HG03066 (cell line): ENCODE measurements around the gene ZNF71.

Experiments used
- ATAC-seq: cut with Tn5 transposase; IDR thresholded peaks from one replicate; pipeline ENCODE4 v1.9.1; 2021; ENCODE audit warnings: low read depth; ENCODE audit not compliant: unreplicated experiment

The ZNF71 gene

DNA sequence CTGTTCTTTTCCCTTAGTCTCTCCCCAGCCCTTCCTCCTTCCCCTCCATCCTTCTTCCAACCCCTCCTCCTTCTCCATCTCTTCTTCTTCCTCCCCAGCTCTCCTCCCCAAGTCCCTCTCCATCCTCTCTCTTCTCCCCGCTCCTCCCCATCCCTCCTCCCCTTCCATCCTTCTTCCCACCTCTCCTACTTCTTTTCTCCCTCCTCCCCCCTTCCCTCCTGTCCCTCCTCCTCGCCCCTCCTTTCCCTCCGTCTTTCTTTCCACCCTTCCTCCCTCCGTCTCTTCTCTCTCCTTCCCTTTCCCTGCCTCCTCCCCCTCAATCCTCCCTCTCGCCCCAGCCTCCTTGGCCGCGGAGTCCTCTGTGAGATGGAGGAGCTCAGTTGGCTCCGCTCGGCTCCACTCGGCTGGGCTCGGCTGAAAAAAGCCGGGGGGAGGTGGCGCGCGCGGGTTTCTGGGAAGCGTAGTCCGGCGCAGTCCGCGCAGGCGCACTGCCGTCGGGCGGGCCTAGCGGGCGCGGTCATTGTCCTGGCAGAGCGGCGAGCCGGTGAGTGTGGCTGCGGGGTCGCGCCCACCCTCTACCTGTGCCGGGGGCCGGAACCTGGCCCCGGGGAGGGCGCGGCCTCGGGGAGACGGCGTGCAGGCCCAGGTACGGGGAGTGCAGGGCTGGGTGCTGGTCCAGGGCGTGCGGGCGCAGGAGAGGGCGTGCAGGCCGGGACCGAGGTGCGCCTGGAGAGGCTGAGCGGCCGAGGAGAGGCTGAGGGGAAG lies at the start of gene ZNF71:
Gene ZNF71, plus strand, starts transcription at position 520 of the 765 bp plus-strand sequence. CDS start 6,257 bp downstream, outside the sequence.
- peak; percentile 83 for ATAC-seq

DNA sequence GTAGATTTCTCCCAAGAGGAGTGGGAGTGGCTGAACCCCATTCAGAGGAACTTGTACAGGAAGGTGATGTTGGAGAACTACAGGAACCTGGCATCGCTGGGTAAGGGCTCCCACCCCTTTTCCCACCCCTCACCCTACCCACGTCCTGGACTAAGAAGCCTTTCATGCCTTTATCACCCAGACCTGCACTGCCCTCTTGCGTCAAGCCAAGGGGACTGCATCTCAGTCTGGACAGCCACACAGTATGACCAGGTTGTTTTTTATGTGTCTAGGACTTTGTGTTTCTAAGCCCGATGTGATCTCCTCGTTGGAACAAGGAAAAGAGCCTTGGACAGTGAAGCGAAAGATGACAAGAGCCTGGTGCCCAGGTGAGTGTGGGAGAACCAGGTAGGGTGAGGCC lies 47.6 kb upstream of the ZNF71 start:
- no peak for ATAC-seq

GRCh38 chr19:56554272-56554869 lies 40.7 kb upstream of the ZNF71 start:
- ATAC-seq, result no peak

- ATAC-seq, result no peak
Measured at GRCh38 chr19:56562766-56563165, 32.3 kb upstream of the ZNF71 start.

DNA sequence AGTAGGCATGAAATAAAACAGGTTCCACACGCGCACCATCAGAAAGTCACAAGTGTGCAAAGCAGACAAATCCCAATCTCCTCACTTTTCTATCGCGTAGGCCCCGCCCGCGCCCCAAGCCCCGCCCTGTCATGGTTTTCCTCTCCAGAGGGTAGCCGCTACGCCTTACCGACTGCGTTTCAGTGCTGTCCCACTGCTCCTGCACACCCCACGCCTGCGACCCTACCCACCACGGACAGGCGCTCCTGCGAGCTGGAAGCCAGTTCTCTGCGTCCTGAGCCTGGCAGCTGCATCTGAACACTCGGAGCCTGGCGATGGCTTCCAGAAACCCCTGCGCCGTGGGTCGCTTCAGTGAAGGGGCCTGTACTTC lies 28.2 kb upstream of the ZNF71 start:
- peak; percentile 24 for ATAC-seq

GRCh38 chr19:56567274-56568120 lies 27.6 kb upstream of the ZNF71 start, which contains the start of gene ZNF470:
ZNF470 (plus strand) TSS chr19:56567468; CDS start chr19:56570312, 2,844 bp downstream.
- ATAC-seq, result peak; percentile 93

DNA sequence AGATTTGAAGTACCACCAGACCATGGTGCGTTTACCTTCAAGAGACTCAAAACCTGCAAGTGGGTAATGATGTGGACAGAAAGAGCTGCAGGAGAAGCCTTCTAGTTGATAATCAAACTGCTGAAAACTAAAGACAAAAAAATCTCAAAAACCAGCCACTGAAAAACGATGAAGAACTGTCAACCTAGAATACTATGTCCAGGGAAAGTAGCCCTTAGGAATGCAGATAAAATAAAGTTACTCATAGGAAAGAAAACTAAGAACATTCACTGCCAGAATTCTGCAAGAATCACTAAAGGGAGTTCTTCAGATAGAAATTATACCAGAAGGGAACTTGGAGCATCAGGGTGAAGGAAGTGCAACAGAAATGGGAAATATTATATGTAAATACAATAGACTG lies 22.5 kb upstream of the ZNF71 start:
- ATAC-seq, result no peak

DNA sequence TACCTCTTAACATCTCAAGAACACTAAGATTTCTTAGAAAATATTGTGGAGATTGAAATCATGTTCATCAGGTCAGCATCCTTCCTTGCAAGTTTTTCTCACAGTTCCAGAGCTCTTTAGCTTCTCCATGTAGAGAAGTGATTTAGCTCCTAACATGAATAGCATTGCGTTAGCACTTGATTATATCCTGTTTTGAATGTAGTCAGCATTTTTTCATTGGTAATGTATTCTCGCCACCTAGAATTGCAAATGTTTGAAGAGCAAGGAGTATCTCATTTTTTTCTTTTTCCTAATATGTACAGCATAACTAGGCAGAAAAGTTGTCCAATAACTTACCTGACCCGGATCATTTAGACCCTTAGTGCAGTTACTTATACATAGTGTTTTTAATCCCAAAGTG lies 21.2 kb upstream of the ZNF71 start:
- no peak for ATAC-seq

DNA sequence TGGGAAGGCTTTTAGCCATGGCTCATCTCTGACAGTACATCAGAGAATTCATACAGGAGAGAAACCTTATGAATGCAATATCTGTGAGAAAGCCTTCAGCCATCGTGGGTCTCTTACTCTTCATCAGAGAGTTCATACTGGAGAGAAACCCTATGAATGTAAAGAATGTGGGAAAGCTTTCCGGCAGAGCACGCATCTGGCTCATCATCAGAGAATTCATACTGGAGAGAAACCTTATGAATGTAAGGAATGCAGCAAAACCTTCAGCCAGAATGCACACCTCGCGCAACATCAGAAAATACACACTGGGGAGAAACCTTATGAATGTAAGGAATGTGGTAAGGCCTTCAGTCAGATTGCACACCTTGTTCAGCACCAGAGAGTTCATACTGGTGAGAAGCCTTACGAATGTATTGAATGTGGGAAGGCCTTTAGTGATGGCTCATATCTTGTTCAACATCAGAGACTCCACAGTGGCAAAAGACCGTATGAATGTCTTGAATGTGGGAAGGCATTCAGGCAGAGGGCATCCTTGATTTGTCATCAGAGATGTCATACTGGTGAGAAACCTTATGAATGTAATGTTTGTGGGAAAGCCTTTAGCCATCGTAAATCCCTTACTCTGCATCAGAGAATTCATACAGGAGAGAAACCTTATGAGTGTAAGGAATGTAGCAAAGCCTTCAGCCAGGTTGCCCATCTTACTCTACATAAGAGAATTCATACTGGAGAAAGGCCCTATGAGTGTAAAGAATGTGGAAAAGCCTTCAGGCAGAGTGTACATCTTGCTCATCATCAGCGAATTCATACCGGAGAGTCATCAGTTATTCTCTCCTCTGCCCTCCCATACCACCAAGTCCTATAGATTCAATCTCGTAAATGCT lies 17.1 kb upstream of the ZNF71 start:
- no peak for ATAC-seq

DNA sequence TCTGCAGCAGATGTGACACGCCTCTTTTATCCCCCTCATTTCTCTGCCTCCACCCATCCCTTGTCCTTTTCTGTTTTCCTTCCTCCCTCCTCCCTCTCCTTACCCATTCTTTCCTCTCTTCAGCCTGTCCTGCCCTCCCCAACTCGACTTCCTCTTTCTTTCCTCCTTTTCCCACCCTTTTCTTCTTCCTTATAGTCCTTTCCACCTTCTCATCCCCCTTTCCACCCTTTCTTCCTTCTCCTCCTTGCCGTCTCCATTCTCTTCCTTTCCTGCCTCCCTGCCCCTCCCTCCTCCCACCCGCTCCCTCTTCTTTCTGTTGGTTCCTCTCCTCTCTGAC lies 688 bp upstream of the ZNF71 start:
- no peak for ATAC-seq

GRCh38 chr19:56595548-56595899 lies 422 bp downstream of the ZNF71 start:
- ATAC-seq, result peak; percentile 26

DNA sequence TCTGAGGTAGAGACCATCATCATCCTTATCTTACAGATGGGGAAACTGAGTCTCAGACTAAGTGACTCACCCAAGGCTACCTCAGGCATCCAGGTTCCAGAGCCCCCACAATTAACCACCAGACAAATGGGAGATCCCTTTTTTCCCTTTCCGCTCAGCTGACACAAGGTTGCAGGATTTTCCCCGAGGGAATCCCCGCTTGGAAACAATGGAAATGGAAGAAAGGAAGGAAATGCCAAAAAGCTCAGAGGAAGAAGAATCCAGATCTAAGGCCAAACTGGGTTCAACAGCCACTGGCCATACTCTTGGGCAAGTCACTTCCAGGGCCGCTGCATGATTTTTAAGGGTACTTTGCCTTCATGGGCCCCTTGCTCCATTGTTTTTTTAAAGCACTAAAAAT lies 1.6 kb downstream of the ZNF71 start:
- ATAC-seq, result no peak

GRCh38 chr19:56597696-56598095 lies 2.6 kb downstream of the ZNF71 start:
- no peak for ATAC-seq

DNA sequence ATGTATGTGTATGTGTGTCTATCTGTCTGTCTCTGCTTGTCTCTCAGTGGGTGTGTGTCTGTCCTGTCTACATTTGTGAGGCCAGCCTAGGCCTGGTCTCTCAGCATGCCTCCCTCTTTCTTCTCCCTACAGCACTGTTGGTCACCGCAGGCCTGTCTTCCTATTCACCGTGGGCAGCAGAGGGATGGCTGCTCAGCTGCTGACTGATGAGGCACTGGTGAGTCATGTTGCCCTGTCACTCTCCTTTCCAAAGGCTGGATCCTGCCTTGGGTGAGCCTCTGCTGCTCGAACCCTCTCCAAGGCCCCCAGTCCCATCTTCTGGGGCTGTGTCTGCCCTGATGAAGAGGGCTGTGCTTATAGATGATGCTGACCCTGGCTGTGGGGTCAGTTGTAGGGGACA lies 6.3 kb downstream of the ZNF71 start:
- ATAC-seq, result no peak

- no peak for ATAC-seq
Measured at GRCh38 chr19:56603829-56604228, 8.7 kb downstream of the ZNF71 start.

- no peak for ATAC-seq
Measured at GRCh38 chr19:56608274-56608964, 13.3 kb downstream of the ZNF71 start.

DNA sequence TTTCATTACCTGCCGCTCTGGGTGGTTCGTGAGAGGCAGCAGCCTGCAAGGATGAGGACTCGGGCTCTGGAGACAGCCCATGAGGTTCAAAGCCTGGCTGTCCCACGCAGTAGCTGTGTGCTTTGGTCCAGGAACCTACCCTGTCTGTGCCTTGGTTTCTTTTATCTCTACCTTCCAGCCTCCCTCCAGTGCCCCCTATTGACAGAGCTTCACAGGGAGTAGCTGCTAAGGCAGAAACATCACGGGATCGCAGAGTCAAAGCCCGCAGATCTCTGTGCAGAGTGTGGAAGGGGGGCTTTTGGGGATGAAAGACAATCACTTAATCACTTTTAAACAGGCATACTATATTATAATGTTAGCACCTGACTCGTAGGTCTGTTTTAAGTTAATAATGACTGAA lies 16.2 kb downstream of the ZNF71 start:
- ATAC-seq, result no peak

GRCh38 chr19:56612737-56613136 lies 17.6 kb downstream of the ZNF71 start:
- no peak for ATAC-seq

- ATAC-seq, result no peak
Measured at GRCh38 chr19:56613639-56614038, 18.5 kb downstream of the ZNF71 start.

DNA sequence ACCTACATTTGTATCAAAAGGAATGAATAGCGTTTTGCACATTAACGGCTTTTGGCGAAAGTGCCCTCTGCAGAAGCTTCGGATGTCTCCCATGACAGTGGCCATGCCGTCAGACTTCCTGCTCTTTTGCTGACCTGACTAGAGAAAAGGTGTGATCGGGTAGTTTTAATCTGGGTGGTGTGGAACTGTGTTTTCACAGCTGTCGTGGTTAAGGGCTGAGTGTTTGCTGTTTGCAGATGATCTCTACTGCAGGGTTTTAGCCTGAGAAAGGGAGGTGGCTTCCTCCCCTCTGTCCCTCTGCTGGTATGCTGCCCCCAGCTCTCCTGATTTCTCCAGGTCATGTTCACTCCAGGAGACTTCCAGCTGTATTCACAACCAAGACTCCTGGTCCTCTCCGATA lies 22.4 kb downstream of the ZNF71 start:
- no peak for ATAC-seq
